Measurements from ENCODE around the gene BEND2.

DNA sequence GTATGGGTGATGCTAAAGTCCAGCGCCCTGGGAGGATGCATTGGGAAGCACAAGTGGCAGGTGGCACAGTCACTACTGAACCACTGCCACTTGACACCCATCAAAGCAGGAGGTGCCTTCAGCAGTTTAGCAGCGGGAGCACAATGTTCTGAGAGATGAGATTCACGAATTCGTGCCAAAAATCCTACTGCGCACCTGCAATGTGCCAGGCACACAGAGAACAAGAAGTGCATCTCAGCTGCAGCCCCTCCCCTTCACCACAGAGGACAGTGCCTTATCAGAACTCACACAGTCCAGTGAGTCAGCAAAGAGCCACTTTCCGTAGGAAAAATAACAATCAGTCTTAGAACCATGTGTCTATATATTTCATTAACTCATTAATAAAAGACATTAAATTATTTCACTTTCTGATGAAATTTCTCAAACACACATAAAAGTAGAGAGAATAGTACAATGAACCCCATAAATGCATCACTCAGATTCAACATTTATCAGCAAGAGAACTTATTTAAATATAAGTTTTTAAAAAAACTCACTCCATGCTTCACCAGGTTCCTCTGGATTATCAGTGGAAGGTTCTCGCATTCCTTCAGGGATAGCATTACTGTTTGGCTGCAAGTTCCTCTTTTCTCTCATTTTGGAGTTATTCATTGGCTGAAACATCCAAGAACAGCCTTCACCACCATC lies 47.0 kb downstream of the BEND2 start:
- no peak for TF ChIP-seq POLR2A (IDR thresholded peaks at IDR 0.05; ENCODE audit: low read depth, low read length)
- TF ChIP-seq POLR2AphosphoS5 (IDR thresholded peaks at IDR 0.05; ENCODE audit: low read depth, low read length), result no peak

Measured in GM12892 (cell line).